ENCODE results near the gene RIPK3.

RIPK3 gene

GRCh38 chr14:24325963-24326362, 13.8 kb downstream of the RIPK3 start:
- TF ChIP-seq CTCF (IDR thresholded peaks at IDR 0.05; ENCODE audit: extremely low read depth, missing control alignments): no peak
- DNase-seq (ENCODE audit: low spot score): no peak

GRCh38 chr14:24325041-24325530, 14.7 kb downstream of the RIPK3 start:
- no peak for TF ChIP-seq CTCF (IDR thresholded peaks at IDR 0.05; ENCODE audit: extremely low read depth, missing control alignments)
- DNase-seq (ENCODE audit: low spot score): no peak

- no peak for TF ChIP-seq CTCF (IDR thresholded peaks at IDR 0.05; ENCODE audit: extremely low read depth, missing control alignments)
- DNase-seq (ENCODE audit: low spot score): no peak
These were observed 15.8 kb downstream of the RIPK3 start for GRCh38 chr14:24324024-24324423.

- DNase-seq (ENCODE audit: low spot score): no peak
- TF ChIP-seq CTCF (IDR thresholded peaks at IDR 0.05; ENCODE audit: extremely low read depth, missing control alignments): no peak
These were observed 16.4 kb downstream of the RIPK3 start for GRCh38 chr14:24323341-24323740.

- no peak for DNase-seq (ENCODE audit: low spot score)
- TF ChIP-seq CTCF (IDR thresholded peaks at IDR 0.05; ENCODE audit: extremely low read depth, missing control alignments): no peak
These were observed 17.1 kb downstream of the RIPK3 start for GRCh38 chr14:24322672-24323071.

GRCh38 chr14:24321212-24321975, 18.4 kb downstream of the RIPK3 start:
- TF ChIP-seq CTCF (IDR thresholded peaks at IDR 0.05; ENCODE audit: extremely low read depth, missing control alignments): no peak
- DNase-seq (ENCODE audit: low spot score): no peak

GRCh38 chr14:24317141-24317928, 22.5 kb downstream of the RIPK3 start:
- DNase-seq (ENCODE audit: low spot score): no peak
- no peak for TF ChIP-seq CTCF (IDR thresholded peaks at IDR 0.05; ENCODE audit: extremely low read depth, missing control alignments)

Data from GM20000 (cell line).